Ovary (tissue), 9 donors: ENCODE data around the gene SCARF2. TPM values are rescaled to one million over a fixed set of nuclear protein-coding genes. Genes with fewer than 3 reads are reported as not detected.
"Not testable (repeated sequence)": the region's sequence is repeated elsewhere in the genome, so short reads cannot be mapped to it uniquely, and the experiment has no call there.

Experiments used
- DNase-seq, 5 donors: peaks; one replicate each; pipeline ENCODE4 v3.0.0-alpha.2; 2019 to 2020
- H3K27ac ChIP-seq, 2 donors: fragments of 200-600 bp; one replicate each; pipeline versions ENCODE4 v1.5.1 to v1.8.0; 2019 to 2022
- H3K27me3 ChIP-seq: fragments of 200-600 bp; one replicate; pipeline ENCODE4 v1.8.0; 2022
- H3K36me3 ChIP-seq: fragments of 200-600 bp; sonication (generic); one replicate; pipeline ENCODE4 v1.5.1; 2019
- H3K4me1 ChIP-seq: one replicate; pipeline ENCODE4 v1.8.1; 2013; ENCODE audit warnings: mild to moderate bottlenecking, moderate library complexity; ENCODE audit not compliant: insufficient read depth
- H3K4me3 ChIP-seq: fragments of 200-600 bp; sonication (generic); one replicate; pipeline ENCODE4 v1.5.1; 2017
- H3K9me3 ChIP-seq, 2 donors: fragments of 200-600 bp in 1 of 2; sonication (generic) in 1 of 2; one replicate each; pipeline versions ENCODE4 v1.5.1 to v1.8.1; 2013 to 2019; ENCODE audit warnings: mild to moderate bottlenecking in 1 of 2, moderate library complexity in 1 of 2
- EP300 ChIP-seq: sonication (generic); formaldehyde crosslinking; IDR thresholded peaks from one replicate; pipeline ENCODE4 v1.6.1; 2017; ENCODE audit warnings: antibody characterized with exemption
- POLR2A ChIP-seq: fragments of 450-650 bp; IDR thresholded peaks from one replicate; pipeline ENCODE4 v1.6.1; 2017; ENCODE audit warnings: antibody characterized with exemption, mild to moderate bottlenecking, moderate library complexity
- WGBS, 3 donors: extraction: QIAGEN DNeasy Blood & Tissue Kit in 1 of 3; methylation state at CpG; one replicate each; pipeline versions ENCODE4 v1.1.5 to v1.1.7; 2013 to 2017; 5-methylcytosine and 5-hydroxymethylcytosine counted together
- intact Hi-C, 4 donors: fragments of 100-400 bp; cut with DNase I; formaldehyde crosslinking; loops; one replicate each; pipeline versions ENCODE4 v1.11.0 to v1.15.1; 2022 to 2023
- polyA plus RNA-seq, 2 donors: library from polyadenylated mRNA; stranded (reverse); fragments of 200-250 nt in 1 of 2; fragments of 350-450 nt in 1 of 2; fragmentation: Illumina TruSeq in 1 of 2; extraction: RNeasy Lipid Tissue Mini Kit (QIAGEN cat#74804) in 1 of 2; gene quantifications; one replicate each; pipeline ENCODE4 v1.2.3, GENCODE V29; 2013 to 2014
- total RNA-seq, 7 donors: library from RNA; depleted of rRNA in 2 of 7; stranded (reverse); fragments of >200 nt in 2 of 7; fragmentation: NEBNext Ultra II Directional in 3 of 7; extraction: Animal tissue kit (Norgen Biotek cat#: 25700) in 3 of 7; gene quantifications; one replicate each; pipeline versions ENCODE4 v1.1.0 to v1.2.4, GENCODE V29; 2016 to 2023
- TF ChIP-seq, protein P1 (sequence below), 3 donors: fragments of 450-650 bp in 2 of 3; fragments of 200-600 bp in 1 of 3; IDR thresholded peaks; one replicate each; pipeline versions ENCODE4 v1.5.1 to v1.8.0; 2016 to 2022; ENCODE audit warnings: antibody characterized with exemption in 3 of 3, mild to moderate bottlenecking in 1 of 3
- donor health status: DM: no; HTN: no; CAD: no; lungs with moderate emphysema.
- donor health status: DM: no; HTN: no; CAD: no.
- donor health status: Bipolar disorder and iron deficiency.
- donor health status: DM: yes; HTN: yes; CAD: no.
- donor health status: DM: no; HTN: no; CAD: no.
- donor health status: DM: yes; HTN: yes; CAD: no.

Gene SCARF2
- total and polyA plus RNA-seq, 9 donors, result 2.1 to 44.6 (median 19.9) TPM

DNA sequence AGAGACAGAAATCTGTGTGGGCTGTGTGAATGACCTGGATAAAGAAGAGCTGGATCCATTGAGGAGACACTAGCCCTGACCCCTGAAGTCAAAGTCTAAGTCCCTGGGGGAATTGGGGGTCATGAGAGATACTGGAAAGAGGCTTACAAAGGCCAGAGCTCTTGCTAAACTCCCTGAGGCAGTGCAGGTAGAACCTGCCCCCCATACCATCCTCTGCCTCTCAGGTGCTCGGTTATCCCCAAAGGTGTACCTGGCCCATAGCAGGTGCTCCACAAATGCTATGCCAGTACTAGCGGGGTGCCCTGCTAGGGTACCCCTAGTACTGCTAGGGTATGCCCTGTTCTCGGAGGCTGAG is 19.1 kb upstream of the SCARF2 start:
- H3K9me3 ChIP-seq, result no peaks in the 10 kb centered on the region
- H3K36me3 ChIP-seq, result no peaks in the 10 kb centered on the region
- peaks cover 4% of the 10 kb centered on the region for H3K4me1 ChIP-seq
- WGBS, 3 donors, result 87 to 95% (median 88%) methylated on average over 3 of the region's 3 CpGs
- no peak overlapping the region for H3K4me3 ChIP-seq
- intact Hi-C loops, result loop anchor here (1.0 to 5.0 kb wide), 3 partner anchors 34 to 39 kb away; no protein-coding TSS in a partner anchor
- H3K27me3 ChIP-seq, result no peaks in the 10 kb centered on the region
- TF ChIP-seq, protein P1, sequence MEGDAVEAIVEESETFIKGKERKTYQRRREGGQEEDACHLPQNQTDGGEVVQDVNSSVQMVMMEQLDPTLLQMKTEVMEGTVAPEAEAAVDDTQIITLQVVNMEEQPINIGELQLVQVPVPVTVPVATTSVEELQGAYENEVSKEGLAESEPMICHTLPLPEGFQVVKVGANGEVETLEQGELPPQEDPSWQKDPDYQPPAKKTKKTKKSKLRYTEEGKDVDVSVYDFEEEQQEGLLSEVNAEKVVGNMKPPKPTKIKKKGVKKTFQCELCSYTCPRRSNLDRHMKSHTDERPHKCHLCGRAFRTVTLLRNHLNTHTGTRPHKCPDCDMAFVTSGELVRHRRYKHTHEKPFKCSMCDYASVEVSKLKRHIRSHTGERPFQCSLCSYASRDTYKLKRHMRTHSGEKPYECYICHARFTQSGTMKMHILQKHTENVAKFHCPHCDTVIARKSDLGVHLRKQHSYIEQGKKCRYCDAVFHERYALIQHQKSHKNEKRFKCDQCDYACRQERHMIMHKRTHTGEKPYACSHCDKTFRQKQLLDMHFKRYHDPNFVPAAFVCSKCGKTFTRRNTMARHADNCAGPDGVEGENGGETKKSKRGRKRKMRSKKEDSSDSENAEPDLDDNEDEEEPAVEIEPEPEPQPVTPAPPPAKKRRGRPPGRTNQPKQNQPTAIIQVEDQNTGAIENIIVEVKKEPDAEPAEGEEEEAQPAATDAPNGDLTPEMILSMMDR (IDR thresholded peaks at IDR 0.05), result no peak
- TF ChIP-seq POLR2A (no peak), EP300 (no peak)
- peak in 2 of 5 donors; percentile 14 to 21 for DNase-seq
- H3K27ac ChIP-seq, result no peak overlapping the region

DNA sequence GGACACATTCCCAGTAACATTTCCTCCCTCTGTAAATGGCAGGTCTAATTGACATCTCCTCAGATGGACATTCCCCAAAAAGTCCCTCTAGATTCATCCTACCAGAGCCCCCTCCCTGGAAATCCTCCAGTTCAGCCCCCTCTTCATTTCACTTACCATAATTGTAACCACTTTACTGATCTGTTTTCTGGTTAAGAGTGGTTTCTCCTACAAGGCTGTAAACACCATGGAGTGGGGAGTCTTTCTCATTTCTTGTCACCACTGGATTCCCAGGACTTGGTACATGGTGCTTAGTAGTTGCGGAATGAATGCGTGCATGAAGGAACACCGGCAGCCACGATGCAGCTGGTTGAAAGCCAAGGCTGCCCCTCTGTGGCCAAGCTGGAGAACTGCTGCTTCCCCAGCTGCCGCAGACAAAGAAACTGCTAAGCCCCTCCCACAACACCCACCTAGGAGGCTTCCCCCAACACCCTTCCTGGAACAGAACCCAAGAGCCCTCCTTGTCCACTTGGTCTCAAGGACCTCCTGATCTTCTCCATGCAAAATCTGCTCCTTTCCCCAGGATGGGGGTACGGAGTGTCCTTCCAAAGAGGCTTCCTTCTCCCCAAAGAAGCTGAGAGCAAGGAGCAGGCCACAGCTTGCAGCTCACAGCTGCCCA is 18.6 kb upstream of the SCARF2 start:
- Histone ChIP-seq H3K27ac (no peak overlapping the region), H3K4me1 (peaks cover 4% of the 10 kb centered on the region), H3K9me3 (no peaks in the 10 kb centered on the region), H3K27me3 (no peaks in the 10 kb centered on the region), H3K36me3 (no peaks in the 10 kb centered on the region), H3K4me3 (no peak overlapping the region)
- TF ChIP-seq, protein P1 (IDR thresholded peaks at IDR 0.05), result peak; percentile 61 to 77 (median 72)
- TF ChIP-seq EP300 (no peak), POLR2A (no peak)
- peak; percentile 75 to 80 (median 76) for DNase-seq
- WGBS, 3 donors, result 10 to 15% (median 13%) methylated on average over 6 of the region's 6 CpGs
- intact Hi-C loops, result loop anchor here (1.0 to 5.0 kb wide), 3 partner anchors 34 to 39 kb away; no protein-coding TSS in a partner anchor

DNA sequence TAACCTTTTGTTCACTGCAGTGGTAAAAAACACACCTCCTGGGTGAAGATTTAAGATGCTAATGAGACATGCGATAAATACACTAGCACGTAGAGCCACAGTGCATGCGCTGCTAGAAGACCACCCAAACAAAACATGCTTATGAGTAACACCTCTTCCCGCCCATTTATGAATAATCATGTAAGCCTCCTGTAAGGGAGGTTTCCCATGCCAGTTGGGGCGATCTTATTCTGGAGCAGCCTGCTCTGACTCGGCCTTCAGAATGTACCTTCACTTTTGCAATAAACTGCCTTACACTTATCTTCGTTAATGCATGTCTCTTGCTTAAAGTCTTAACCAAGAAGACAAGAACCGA is 18.1 kb upstream of the SCARF2 start:
- Histone ChIP-seq H3K4me3 (no peak overlapping the region), H3K9me3 (no peaks in the 10 kb centered on the region), H3K27ac (no peak overlapping the region), H3K4me1 (peaks cover 4% of the 10 kb centered on the region), H3K36me3 (no peaks in the 10 kb centered on the region), H3K27me3 (no peaks in the 10 kb centered on the region)
- WGBS, 3 donors, result 78 to 87% (median 81%) methylated on average over 8 of the region's 8 CpGs
- intact Hi-C loops, result loop anchor here (1.0 to 5.0 kb wide), 3 partner anchors 33 to 38 kb away; no protein-coding TSS in a partner anchor
- TF ChIP-seq EP300 (no peak), POLR2A (no peak)
- peak in 1 of 5 donors; percentile 1 for DNase-seq

DNA sequence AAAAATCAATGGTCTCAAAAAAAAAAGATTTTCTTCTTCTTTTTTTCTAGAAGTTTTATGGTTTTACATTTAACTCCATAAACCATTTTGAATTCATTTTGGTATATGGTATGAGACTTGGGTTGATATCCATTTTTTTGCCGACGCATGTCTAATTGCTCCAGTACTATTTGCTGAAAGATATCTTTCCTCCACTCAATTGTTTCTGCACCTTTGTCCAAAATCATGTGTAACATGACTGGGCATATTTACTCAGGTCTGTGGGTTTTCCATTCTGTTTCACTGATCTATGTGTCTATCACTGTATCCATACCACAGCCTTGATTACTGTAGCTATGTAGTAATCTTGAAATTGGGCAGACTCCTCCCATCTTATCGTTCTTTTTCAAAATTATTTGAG is 15.6 kb upstream of the SCARF2 start:
- Histone ChIP-seq H3K4me3 (no peak overlapping the region), H3K4me1 (no peaks in the 10 kb centered on the region), H3K27me3 (no peaks in the 10 kb centered on the region), H3K9me3 (no peaks in the 10 kb centered on the region), H3K27ac (no peak overlapping the region), H3K36me3 (no peaks in the 10 kb centered on the region)
- TF ChIP-seq, protein P1 (IDR thresholded peaks at IDR 0.05), result no peak
- TF ChIP-seq POLR2A (no peak), EP300 (no peak)
- intact Hi-C loops, result no loop called here
- 95 to 99% (median 98%) methylated on average over 3 of the region's 3 CpGs for WGBS, 3 donors
- DNase-seq, result no peak

DNA sequence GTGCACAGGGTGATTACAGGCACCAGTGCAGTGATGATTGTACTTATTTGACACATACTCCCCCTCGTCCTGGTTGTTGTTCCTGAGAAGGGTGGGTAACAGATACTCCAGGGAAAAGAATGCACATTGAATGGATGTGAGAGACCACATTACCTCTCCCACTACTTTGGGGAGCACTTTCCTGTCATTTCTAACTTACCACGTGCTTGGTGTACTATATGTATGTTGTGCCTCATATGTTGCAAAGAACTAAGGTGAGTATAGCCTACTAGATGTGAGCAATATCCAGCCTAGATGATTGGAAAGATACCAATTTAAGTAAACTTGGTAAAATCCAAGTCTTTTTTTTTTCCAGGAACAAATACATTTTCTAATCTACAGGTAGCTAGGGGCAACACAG is 14.3 kb upstream of the SCARF2 start:
- no peaks in the 10 kb centered on the region for H3K27me3 ChIP-seq
- H3K4me3 ChIP-seq, result no peak overlapping the region
- no peaks in the 10 kb centered on the region for H3K9me3 ChIP-seq
- H3K27ac ChIP-seq, result no peak overlapping the region
- no peaks in the 10 kb centered on the region for H3K4me1 ChIP-seq
- intact Hi-C loops, result no loop called here
- 63 to 68% (median 66%) methylated on average over 2 of the region's 2 CpGs for WGBS, 3 donors
- DNase-seq, result no peak
- TF ChIP-seq POLR2A (no peak), EP300 (no peak)
- TF ChIP-seq, protein P1 (IDR thresholded peaks at IDR 0.05), result no peak
- H3K36me3 ChIP-seq, result no peaks in the 10 kb centered on the region

DNA sequence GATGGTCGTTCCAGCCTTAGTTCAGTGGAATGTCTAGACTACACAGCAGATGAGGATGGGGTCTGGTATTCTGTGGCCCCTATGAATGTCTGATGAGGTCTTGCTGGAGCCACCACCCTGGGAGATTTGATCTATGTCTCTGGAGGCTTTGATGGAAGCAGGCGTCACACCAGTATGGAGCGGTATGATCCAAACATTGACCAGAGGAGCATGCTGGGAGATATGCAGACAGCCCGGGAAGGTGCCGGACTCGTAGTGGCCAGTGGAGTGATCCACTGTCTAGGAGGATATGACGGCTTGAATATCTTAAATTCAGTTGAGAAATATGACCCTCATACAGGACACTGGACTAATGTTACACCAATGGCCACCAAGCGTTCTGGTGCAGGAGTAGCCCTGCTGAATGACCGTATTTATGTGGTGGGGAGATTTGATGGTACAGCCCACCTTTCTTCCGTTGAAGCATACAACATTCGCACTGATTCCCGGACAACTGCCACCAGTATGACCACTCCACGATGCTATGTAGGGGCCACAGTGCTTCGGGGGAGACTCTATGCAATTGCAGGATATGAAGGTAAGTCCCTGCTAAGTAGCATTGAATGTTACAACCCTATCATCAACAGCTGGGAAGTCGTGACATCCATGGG is 13.6 kb upstream of the SCARF2 start:
- H3K9me3 ChIP-seq, intact Hi-C loops, H3K4me3 ChIP-seq, H3K36me3 ChIP-seq, H3K4me1 ChIP-seq, H3K27ac ChIP-seq, H3K27me3 ChIP-seq: not testable (repeated sequence)
- WGBS, 3 donors, result 91 to 94% (median 93%) methylated on average over 15 of the region's 15 CpGs
- peak in 1 of 5 donors; percentile 7 for DNase-seq
